Measurements from ENCODE around the gene NUP107.
"Not testable (repeated sequence)": the region's sequence is repeated elsewhere in the genome, so short reads cannot be mapped to it uniquely, and the experiment has no call there.

The NUP107 gene

DNA sequence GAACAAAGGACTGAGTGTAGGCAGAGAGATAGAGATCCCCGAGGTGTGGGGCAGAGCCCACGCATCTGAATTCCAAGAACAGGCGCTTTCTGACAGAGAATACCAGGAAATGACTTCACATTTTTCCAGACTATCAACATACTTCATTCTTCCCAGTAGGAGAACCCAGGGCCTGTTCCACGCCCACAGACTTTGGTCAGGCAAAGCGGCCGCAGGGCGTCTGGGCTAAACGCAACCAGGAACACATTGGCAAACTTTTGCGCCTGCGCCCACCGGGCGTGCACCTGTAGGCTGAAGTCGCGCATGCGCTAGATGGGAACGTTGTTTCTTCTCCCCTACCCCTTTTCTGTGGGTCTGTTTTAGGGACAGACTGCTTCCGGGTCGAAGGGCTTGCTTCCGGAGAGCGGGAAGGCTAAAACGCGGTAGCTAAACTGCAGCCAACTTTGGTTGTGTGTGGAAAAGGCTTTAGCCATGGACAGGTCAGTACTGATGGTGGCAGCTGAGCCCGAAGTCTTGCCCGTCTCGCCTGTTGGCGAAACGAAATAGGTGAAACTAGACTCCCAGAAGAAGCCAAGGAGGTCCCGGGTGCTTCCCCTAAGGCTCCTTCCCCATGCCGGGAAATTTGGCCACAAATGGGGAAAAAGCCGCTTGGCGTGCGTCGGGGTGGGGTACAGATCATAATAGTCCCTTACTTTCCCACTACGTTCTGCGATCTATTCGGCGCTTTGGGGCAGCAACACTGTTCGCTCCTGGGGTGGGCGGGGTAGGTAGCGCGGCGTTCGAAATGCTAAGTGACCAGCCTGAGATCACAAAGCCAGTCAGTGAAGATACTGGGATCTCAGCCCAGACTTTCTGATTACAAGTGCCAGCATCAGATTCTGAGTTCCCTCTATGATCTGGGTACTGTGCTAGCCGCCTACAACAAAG is at the start of gene NUP107:
TSS of gene NUP107 (plus strand) at position 384 of the 927 bp plus-strand sequence. CDS start at position 472, 88 bp downstream.
- peak; percentile 99 for DNase-seq

DNA sequence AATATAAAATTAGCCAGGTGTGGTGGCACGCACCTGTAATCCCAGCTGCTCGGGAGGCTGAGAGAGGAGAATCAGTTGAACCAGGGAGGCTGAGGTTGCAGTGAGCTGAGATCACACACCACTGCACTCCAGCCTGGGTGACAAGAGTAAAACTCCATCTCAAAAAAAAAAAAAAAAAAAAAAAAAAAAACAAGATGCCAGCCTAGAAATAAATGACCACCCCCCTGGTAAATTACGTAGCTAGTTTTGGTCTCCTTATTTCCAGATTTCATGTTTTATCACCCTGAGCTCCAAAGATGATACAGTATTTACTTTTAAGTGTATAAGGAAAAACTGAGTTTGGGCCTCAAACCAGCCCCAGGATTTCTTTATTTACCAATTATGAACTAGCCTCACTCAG is 49.3 kb upstream of the NUP107 start:
- DNase-seq, result not testable (repeated sequence)

DNA sequence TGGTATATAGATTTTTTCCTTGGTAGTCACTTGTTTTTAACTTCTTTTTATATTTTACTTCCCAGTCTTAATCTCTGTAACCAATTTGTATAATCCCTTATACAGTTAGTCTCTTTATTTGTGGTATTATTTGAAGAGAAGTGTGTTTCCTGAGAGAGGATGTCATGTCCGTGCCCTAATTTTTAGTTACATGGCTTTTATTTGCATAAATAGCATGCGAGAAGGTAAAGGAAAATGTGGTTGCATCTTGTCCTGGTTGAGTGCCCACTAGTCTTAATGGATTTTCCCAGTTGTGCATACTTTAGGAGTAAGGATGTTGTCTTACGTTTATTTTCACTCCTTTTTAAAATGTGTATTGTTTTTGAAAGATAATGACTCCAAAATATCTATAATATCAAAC is 48.6 kb upstream of the NUP107 start:
- no peak for DNase-seq

DNA sequence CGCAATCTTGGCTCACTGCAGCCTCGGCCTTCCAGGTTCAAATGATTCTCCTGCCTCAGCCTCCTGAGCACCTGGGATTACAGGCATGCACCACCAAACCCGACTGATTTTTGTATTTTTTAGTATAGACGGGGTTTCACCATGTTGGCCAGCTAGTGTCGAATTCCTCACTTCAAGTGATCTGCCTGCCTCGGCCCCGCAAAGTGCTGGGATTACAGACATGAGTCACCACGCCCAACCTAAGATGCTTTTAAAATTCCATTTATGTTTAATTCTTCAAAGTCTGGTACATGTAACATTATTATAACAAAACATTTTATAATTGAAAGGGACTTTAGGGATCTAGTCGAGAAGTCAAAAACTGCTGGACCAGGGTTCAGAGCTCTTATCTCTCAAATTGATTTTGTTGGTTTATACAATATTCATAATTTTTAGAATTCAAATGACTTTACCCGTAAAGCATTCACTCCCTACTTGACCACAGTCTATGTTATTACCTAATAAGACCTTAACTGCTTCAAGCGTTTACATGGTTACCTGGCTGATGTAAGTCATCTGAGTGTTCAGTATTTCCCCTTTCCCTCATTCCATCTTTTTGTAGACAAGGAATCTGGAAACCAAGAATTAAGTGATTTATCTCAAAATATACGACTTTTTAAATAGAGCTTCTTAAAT is 47.9 kb upstream of the NUP107 start:
- no peak for DNase-seq

DNA sequence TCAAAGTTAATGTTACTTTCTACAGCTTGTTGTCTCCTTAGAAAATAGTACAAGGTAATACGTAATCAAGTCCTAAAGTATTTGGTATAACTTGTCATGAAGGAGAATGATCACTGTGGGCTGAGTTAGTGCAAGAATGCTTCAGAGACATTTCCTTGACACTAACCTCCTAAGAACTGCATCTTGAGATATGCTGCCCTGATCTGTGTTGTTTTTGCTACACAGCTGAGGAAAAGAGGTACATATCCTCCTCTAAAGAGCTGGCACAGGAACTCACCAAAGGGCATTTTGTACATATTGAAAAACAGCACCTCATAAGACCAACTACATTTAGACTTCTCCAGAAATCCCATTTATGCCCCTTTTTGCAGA is 47.4 kb upstream of the NUP107 start:
- DNase-seq, result no peak

DNA sequence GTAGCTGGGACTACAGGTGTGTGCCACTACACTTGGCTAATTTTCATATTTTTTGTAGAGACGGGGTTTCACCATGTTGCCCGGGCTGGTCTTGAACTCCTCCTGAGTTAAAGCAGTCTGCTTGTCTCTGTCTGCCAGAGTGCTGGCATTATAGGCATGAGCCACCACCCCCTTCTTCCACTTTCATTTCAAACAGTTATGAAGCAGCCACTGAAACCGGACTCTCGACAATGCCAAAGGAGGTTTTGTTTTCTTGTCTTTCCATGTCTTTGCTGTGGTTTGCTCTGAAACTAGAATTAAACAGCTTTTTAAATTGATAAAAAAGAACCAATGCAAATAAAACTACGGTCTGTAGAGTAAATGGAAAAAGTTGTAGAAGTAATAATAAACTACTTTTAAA is 45.6 kb upstream of the NUP107 start:
- no peak for DNase-seq

DNA sequence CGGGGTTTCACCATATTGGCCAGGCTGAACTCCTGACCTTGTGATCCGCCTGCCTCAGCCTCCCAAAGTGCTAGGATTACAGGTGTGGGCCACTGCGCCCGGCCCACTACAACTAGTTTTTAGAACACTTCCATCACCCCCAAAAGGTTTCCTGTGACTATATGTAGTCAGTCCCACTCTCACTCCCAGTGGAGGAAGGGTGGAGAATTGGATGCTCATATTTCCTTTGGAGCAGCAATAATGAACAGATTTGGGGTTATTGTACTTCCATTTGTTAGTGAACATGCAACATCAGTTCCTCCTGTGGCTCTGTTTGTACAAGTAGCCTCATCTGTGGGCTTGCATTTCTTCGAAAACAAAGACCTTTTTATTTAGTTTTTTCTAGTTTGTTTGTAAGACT is 40.3 kb upstream of the NUP107 start:
- no peak for DNase-seq

DNA sequence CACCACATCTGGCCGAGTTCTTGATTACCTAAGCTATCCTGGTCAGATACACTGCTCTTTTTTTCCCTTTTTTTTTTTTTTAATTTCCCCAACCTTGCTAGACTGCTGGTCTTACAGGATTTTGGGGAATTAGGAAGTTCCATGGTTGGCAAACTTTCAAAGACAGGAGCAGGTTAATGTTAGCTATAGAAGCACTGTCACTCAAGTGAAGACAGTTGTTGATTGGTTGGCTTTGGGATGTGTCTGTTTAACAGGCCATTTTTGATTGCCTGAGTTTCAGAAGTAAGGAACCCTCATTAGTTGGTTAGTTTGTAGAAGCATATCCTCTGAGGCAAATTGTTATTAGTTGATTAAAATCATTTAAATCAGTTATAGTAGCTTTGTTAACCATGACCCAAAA is 39.3 kb upstream of the NUP107 start:
- no peak for DNase-seq

DNA sequence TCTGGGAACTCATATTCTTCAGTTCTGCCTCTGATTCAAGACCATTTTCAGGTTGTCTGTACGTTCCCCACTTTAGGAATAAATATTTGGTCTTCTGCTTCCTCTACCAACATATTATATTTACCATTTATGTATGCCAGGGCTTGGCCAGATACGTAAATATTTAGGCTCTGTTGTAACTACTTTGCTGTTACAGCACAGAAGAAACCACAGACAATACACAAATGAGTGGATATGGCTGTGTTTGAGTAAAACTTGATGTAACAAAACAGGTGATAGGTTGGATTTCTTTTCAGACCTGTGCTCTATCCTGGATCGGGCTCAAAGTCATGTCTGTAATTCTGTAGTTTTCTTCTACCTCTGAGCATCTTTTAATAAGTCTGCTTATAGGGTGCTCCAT is 38.6 kb upstream of the NUP107 start:
- DNase-seq, result no peak

DNA sequence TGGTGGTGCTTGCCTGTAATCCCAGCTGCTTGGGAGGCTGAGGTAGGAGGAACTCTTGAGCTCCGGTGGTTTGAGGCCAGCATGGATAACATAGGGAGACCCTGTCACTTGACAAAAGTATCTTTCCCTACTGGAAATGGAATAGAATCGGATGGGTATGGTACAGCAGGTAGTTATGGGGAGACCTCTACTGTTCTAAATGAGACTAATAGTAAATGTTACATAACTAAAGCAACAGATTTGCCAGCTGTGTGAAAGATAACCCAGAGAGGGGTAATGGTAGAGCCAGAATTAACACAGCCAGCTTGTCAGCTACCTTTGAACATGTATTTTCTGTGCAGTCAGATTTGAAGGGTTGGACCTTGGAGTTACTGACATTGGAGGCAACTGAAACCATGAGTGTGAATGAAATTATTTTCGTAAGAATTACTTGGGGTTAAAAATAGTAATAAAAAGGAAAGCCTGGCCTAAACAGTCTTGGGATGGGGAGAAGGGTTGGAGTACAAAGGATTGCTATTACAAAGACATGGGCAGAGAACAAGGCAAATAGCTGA is 21.7 kb upstream of the NUP107 start:
- peak; percentile 53 for DNase-seq

DNA sequence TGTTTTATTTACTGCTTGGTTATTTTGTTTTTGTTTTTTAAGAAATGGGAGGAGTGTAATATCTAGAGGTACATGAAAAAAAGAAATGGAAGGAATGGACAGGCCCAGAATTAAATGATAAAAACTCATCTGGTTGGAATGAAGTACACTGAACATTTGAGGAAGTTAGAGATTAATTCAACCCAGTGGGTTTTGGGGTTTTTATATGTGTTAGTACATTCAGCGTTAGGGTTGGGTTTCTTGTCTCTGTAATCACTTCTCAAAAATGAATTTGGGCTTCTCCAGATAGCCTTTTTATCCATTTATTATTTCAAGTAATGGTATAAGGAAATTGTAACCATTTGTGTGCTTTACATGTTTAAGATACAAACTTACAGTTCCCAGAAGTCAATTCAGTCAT is 19.5 kb upstream of the NUP107 start:
- no peak for DNase-seq

DNA sequence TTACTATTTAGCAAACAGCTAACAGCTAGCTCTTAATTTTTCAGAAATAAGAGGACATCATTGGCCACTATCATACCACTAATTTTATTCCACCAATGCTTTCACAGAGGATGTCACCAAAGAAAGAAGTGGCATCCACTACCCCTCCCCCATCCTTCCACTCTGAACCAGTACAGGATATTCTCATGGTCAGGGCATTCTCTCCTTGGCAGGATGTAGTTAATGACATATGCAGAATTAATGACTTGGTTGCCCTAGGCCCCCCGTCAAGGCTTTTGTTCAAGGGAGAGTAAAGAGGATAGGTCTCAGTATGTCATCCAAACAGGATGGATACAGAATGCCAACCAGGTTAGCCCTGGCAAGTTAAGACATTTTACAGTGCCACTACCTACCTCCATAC is 18.9 kb upstream of the NUP107 start:
- DNase-seq, result no peak

DNA sequence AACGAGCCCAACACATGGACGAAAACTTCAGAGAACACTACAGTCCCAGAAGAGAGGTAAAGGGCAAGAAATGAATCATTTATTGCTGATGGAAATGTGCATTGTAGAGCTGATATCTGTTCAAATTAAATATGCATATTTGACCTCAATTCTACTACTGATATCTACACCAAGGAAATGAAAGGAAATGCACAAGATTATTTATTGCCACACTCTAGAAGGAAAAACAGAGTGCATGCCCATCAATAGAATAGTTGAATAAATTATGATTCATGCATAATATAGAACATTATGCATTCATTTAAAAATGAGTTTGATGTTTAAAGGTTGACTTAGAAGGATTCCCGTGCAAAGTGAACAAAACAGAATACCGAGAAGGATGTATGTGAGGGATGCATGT is 15.6 kb upstream of the NUP107 start:
- DNase-seq, result no peak

DNA sequence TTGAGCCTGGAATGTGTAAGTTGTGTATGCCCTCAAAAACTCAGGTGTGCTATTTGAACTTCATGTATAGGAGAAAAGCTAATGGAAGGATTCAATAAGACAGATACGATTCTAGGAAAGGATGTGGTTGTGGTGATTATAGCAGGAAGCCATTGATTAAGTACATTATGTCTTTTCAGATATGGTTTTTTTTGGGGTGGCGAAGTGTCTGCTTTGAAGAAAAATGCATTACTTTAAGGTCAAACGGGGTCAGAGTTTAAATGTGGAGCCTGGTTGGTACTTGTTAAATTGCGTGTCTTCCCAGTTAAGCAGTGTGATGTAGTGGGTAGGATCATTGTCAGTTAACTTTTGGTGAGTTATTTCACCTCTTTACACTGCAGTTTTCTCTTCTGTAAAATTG is 13.0 kb upstream of the NUP107 start:
- no peak for DNase-seq

DNA sequence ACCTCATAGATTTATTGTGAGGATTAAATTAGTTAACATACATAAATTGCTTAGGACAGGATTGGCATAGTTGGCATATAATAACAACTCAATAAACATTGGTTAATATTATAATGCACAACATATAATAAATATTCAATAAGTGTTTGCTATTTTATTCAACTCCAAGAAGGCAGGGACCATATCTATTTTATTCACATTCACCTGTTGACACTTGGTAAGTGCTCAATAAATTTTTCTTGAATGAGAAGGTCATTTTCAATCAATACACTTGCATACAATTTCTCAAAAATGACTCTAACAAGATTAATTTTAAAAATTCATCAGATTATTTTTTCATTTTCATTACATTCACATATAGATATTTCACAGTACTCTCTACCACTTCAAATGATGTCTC is 12.4 kb upstream of the NUP107 start:
- no peak for DNase-seq

DNA sequence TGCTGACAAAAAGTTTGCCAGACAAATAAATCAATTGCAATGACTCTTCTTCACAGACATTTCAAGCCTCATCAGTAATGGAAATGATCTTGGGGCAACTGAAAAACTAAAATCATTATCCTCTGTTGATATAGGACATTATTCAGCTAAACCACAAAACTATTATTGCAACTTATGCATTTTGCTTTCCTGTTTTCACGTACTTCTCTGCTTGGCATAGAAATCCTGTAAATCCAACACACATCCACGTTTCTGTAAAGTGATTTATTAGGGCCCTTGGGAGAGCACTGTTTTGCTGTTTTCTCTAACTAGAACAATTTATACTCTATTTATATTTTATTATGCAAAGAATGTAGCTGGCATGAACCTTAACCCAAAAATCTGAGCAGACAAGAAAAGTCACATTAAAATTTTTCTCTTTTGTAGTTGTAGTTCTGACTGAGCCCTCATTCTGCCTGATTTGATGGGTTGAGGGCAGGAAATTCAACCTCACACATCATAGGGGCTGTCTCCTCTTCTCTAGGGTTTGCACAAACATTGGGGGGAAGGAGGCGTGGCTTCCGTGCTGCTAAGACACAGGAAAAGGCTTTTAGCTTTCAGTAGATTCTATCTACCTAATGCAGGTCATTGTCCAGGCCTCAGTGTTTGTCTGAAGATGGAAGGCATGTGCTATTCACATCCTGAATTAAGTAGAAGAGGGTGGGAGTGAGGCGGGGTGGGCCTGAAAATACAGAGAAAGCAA is 11.5 kb upstream of the NUP107 start:
- DNase-seq, result no peak

DNA sequence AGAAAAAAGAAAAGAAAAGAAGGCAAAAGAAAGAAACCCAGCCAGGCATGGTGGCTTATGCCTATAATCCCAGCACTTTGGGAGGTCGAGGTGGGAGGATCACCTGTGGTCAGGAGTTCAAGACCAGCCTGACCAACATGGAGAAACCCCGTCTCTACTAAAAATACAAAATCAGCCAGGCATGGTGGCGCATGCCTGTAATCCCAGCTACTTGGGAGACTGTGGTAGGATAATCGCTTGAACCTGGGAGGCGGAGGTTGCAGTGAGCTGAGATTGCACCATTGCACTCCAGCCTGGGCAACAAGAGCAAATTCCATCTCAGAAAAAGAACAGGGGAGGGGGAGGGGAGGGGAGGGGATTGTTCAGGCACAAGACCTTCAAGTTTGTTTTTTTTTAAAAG is 9.9 kb upstream of the NUP107 start:
- DNase-seq, result not testable (repeated sequence)

DNA sequence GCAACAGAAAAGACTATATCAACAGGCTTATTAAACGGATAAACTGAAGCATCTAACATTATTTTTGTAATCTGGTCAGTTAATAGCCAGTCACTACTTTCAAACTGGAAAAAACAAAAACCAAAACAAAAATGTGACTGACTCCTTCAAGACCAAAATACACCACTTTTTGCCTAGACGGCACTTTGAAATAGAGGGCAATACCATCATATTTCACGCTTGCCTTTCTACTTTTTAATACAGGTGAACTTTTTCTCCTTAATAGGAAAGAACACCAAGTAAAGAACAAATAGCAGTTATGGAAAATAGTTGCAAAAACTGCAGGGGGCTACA is 550 bp upstream of the NUP107 start:
- no peak for DNase-seq

DNA sequence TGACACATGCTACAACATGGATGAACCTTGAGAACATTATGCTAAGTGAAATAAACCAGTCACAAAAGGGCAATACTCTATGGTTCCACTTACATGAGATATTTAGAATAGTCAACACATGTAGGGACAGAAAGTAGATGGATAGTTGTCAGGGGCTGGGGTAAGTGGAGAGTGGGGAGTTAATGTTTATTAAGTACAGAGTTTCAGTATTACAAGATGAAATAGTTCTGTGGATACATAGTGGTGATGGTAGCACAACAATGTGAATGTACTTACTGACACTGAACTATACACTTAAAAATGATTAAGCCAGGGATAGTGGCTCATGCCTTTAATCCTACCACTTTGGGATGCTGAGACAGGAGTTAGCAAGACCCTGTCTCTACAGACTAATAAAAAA is 8.7 kb downstream of the NUP107 start:
- DNase-seq, result no peak

DNA sequence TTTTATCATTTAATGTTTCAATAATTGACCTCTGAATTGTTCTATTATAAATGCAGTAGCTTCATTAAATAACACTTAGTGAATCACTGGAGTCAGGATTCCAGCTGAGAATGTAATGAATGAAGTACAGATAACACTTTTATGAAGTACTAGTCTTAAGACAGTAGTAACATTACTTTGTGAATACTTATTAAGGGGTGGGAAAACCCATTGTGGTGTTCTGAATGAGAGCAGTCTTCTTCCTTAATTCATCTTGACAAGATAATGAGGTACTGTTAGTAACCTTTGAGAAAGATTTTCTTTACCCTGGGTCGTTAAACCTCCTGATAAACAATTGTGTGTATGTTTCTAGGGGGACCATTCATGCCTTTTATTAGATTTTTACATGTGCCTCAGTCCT is 12.7 kb downstream of the NUP107 start:
- no peak for DNase-seq

DNA sequence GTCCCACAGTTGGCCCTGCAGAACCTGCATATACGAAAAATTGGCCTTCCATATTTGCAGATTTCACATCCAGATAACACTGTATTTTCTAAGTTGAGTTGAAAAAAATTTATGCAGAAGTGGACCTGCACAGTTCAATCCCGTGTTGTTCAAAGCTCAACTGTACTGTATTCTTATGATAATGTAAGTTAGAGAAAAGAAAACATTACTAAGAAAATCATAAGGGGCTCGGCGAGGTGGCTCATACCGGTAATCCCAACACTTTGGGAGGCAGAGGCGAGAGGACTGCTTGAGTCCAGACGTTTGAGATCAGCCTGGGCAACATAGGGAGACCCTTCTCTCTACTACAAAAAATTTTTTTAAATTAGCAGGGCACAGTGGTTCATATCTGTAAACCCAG is 41.0 kb downstream of the NUP107 start:
- no peak for DNase-seq

DNA sequence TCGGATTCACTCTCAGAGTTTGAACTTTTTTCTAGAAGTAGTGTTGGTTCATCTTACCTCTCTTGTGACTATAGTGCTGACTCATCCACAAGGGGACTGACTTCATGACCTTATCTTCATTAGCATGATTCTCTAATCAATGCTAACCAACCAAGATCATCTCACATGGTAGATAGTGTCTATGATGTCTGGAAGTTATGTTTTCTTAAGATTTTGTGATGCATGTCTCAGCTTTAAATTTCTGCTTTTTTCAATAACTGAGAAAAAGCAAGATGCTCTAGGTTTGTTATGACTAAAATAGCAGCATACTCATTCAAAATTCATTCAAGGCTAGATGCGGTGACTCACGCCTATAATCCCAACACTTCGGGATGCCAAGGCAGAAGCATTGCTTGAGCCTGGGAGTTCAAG is 46.9 kb downstream of the NUP107 start:
- DNase-seq, result no peak

DNA sequence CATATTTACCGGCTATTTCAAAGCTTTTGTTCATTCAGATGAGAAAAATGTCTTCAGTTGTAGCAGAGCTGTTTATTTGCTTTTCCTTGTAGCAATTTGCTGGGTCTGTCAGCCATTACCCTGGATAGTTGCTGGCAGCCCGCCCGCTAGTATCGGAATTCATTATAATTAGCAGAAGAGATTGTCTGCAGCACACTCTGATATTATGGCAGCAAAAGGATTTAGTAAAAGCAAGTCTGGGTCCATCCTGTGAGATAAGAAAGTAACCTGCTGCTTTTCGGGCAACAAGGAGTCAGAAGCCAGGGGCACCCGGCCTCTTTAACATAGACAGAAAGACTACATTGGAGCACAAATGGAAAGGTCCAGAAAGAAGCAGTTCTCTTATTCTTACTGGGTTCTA is 53.1 kb downstream of the NUP107 start:
- peak; percentile 32 for DNase-seq

DNA sequence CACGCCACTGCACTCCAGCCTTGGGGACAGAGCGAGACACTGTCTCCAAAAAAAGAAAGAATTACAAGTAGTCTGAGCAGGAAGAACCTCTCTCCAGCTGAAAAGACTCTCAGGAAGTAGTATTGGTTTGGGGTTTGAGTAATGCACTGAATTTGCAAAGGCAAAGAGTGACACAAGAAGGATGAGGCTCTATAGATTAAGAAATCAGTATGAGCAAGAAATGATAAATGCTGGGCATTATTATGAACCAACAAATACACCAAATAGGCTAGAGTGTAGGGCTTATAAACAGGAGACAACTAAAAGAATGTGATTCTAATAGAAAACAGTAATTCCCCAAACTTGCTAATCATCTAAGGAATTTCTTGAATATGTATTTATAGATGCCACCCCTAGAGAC is 56.6 kb downstream of the NUP107 start:
- no peak for DNase-seq

All from NCI-H2171 treated with DMSO at 0.1 percent for 48 hours (cell line).